HG02678 (cell line): ENCODE data around the gene ATF2.

ENCODE experiments used
- ATAC-seq: cut with Tn5 transposase; IDR thresholded peaks from one replicate; pipeline ENCODE4 v1.9.1; 2021; ENCODE audit warnings: mild to moderate bottlenecking, moderate library complexity; ENCODE audit not compliant: unreplicated experiment

ATF2 gene, protein sequence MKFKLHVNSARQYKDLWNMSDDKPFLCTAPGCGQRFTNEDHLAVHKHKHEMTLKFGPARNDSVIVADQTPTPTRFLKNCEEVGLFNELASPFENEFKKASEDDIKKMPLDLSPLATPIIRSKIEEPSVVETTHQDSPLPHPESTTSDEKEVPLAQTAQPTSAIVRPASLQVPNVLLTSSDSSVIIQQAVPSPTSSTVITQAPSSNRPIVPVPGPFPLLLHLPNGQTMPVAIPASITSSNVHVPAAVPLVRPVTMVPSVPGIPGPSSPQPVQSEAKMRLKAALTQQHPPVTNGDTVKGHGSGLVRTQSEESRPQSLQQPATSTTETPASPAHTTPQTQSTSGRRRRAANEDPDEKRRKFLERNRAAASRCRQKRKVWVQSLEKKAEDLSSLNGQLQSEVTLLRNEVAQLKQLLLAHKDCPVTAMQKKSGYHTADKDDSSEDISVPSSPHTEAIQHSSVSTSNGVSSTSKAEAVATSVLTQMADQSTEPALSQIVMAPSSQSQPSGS

DNA sequence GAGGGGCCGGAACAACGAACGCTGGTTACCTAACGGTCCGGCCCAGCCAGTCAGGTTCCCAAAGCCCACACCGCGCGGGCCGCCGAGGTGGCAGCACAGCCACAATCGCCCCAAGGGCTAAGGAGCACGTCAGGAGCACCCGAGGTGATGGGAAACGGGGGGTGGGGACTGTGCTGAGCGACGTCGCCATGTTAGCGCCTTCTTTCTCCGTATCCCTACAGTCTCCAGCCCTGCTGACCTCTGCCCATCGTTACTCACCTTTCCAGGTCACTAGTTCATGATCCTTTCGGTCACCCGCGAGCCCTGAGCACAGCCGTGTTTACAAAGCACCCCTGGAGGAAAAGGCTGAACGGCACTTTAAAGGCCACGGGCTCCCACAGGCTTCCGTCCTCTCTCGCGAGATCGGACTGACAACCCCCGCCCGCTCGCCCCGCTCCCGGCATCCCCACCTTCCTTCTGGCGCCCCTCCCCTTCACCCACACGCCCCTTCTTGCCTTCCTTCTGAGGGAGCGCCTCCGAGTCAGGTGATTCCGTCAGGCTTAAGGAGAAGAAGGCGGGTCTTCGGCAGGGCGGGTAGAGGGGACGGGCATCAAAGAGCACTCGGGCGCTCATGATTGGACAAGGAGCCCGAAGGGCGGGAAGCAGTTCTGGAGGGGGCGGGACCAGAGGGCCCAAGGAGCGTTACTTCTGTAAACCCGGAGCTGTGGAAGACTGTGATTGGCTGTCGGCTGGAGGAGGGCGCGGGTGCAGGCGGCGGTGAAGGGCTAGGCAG, at the start of gene ATF2:
TSS of gene ATF2 (minus strand) at position 412 of the 772 bp plus-strand sequence. CDS start 31,760 bp downstream, outside the sequence.
- peak; percentile 96 for ATAC-seq

DNA sequence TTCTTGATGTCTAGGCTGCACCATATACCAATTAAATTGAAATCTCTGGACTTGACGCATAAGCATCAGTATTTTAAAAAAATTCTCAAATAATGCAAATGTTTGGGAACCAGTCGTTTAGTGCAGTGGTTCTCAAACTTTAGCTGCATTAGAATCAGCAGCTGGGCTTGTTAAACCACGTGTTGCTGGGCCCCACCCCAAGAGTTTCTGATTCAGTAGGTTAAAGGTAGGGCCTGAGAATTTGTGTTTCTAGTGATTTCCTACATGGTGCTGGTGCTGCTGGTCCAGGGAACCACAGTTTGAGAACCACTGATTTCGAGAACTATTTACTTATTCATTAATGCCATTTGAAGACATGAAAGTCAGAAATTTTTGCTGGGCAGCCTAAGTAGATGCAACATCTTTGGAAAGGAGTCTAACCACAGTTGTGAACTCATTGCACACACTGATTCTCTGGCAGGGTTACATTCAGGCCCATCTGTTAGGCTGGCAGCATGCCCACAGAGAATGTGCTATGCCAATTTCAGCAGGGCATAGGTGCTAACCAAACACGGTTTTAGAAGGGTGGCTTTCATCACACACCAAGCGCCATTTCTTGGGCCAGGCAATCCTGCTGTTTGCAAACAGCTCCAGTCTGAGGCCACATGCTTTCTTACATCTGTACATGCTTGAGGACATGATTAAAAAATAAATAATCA, 39.9 kb upstream of the ATF2 start:
- ATAC-seq, result no peak

- no peak for ATAC-seq
Observed at GRCh38 chr2:175206866-175207265, 38.9 kb upstream of the ATF2 start.

DNA sequence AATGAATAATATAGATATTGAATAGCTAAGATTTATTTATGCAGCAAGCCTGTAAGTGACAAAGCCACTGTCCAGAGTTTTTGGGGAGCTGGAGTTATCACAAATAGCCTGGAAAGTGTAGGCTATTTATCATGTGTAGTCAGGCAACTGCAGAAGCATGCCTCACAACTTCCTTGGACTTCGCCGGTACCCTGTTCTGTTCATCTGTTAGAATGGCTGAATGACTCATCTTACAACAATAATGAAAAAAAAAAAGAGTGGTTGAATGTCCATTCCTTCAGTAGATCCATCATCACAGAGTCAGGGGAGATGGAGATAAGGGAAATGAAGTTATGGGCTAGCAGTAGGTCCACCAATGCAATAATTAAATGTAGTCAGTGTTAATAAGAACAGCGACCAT, 37.5 kb upstream of the ATF2 start:
- no peak for ATAC-seq

GRCh38 chr2:175203621-175204496, 35.9 kb upstream of the ATF2 start:
- ATAC-seq, result peak; percentile 87

DNA sequence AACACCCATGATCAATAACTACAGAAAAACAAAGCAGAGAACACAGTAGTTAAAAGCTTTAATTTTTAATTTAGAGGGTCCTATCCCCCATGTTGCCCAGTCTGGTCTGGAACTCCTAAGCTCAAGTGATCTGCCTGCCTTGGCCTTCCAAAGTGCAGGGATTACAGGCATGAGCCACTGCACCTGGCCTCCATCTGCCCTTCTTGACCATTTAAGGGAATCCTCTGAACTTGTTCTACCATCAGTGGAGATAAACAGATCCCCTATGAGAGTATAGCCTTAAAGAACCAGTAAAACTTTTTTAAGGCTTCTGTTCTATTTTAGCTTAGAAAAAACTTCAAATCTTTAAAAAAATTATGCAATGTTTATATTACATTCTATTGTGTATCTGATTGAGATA, 27.0 kb upstream of the ATF2 start:
- no peak for ATAC-seq

- no peak for ATAC-seq
Observed at GRCh38 chr2:175188761-175189160, 20.8 kb upstream of the ATF2 start.

GRCh38 chr2:175187378-175187777, 19.4 kb upstream of the ATF2 start:
- ATAC-seq, result no peak

DNA sequence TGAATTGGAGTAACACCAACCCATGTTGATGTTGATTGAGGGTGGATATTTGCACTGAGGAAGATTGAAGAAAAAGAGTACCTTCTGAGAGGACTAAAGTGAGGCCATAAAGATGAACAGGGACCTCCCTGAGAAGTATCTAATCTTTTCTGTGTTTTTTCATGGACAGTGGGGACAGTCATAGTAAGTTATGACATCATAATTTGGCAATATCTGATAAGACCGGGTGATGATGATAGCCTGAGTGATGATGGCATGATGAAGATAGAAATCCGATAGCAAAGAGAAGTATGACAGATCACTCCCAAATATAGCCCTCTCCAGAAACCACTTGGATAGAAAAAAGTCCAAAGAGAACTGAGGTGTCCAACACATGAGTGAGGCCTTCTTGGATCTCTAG, 15.7 kb upstream of the ATF2 start:
- no peak for ATAC-seq

DNA sequence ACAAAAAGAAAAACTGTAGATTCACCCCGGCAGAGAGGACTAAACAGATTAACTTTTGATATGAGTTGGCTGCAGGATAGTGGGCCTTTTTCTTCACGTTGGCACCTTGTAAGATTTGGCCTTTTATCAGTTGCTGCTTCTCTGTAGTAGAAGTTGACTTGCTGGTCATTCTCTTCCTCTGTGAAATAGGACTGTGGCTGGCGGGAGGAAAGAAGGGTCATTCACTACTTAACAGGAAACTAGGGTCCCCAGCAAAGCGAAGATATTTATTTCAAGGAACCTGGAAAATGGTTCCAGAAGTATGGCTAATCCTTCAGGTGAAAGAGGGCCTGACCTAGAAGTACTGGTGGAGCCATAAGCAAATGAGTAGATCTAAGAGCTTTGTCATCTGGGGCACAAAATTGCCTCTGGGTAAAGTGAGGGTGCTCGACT, 13.9 kb upstream of the ATF2 start:
- ATAC-seq, result no peak

DNA sequence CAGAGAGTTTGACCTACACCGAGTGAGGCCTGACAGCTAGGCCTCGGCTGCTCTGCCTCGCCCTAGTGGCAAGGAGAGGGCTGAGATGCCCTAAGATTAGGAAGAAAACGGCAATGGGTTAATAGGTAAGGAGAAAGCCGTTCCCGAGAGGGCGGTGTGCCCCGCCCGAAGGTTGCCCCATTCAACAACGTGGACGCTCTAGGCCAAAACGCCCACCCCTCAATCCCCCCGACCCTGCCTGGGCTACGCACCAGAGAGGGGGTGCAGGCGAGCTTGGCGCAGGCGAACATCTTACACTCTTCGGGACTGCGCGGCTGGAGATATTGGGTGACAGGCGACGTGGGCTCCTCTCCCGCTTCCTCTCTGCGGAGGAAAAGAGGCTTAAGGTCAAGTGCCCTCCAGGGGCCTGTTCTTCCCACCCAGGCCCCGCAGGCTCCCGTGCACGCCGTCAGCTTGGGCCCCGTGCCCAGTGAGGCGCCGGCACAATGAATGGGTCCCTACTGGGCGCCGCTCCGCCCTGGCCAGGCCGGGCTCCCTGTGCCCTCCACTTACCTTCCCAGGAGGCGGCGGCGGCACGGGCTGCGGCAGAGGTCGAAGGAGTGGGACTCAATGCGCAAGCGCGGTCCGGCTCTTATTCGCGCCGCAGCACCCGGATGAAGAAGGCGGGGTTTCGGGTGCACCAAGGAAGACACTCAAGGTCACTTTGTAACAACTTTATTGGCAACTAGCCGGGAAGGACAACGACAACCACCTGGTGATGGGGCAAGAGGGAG, 13.3 kb upstream of the ATF2 start, which contains the start of gene ATP5MC3:
TSS of gene ATP5MC3 (minus strand) at position 607 of the 773 bp plus-strand sequence. CDS start at position 290, 317 bp downstream.
- peak; percentile 91 for ATAC-seq

GRCh38 chr2:175180701-175181103, 12.7 kb upstream of the ATF2 start:
- peak; percentile 55 for ATAC-seq

- ATAC-seq, result no peak
Observed at GRCh38 chr2:175176624-175177023, 8.6 kb upstream of the ATF2 start.

DNA sequence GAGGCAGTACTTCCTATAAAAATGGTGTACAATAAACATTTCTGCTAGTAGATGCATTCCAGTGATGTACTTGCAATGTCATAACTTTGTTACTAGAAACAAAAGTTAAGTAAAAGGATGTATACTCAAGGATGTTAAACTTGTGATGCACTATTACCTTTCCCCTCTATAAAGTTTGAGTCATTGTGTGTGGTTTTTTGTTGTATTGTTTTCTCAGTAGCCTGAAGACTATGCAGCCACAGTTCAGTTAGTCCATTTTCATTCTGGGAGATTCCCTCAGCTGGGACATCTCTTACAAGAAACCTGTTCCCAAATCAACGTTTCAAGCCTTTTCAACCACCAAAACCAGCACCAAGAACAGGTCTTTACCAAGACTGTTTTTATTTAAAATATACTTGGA, 7.9 kb upstream of the ATF2 start:
- no peak for ATAC-seq

GRCh38 chr2:175175320-175175719, 7.3 kb upstream of the ATF2 start:
- no peak for ATAC-seq

DNA sequence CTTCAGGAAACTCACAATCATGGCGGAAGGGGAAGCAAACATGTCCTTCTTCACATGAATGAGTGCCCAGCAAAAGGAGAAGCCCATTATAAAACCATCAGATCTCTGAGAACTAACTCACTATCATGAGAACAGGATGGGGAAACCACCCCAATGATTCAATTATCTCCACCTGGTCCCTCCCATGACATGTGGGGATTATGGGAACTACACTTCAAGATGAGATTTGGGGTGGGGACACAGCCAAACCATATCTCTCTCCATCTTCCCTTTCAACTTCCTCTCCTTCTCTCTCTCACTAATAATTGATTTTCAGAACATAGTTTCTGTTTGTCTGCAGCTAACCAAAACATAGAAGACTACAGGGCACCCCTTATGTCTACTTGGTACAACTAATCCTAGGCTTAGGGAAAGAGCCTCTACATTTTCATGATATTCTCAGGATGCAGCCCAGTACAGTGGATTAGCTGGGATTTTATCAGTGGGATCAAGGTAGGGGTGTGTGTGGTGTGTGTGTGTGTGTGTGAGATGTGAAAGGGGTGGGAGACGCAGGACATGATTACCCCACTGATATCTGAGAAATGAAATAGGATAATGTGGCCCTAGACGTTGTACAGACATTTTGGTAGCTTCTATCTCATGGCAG, 2.8 kb upstream of the ATF2 start:
- no peak for ATAC-seq

DNA sequence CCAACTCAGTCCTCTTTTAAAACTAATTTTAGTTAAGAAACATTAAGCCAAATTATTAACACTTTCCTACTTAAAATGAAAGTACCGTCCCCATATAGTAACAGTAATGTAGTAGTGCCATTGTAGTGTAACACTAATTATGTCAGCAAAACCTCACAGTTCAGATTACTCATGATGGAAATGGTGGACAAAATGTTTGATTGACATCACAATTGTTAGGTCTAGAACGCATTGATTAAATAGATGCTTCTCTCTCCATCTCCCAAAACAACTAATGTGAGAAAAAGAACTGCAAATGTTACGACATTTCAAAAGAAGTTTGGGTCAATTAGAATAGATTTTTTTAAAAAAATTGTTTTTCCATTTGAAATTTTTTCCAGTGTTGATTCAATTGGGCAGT, 1.2 kb upstream of the ATF2 start:
- no peak for ATAC-seq

DNA sequence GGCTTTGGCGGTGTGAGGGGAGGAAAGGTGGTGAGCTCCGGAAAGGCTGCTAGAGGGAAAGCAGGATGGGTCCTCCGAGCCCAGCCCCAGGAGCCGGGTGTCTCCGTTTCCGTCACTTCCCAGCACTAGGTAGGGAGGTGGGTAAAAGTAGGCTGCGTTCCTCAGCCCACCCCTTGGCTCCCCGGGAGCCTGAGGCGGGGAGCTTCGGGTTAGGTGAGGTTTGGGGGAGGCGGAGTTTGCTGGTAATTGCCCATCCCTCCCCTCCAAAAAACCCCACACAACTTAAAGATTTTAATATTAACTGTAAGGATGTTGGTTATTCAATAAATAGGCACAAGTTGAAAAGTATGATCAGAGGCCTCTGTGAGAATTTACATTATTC, 552 bp upstream of the ATF2 start:
- ATAC-seq, result peak; percentile 17
